HUES6 (cell line): ENCODE results near the gene PBRM1.

Experiments
- H3K27ac ChIP-seq: 2 replicates; pipeline ENCODE4 v1.7.0; 2013; ENCODE audit warnings: low read depth, mild to moderate bottlenecking, low read length, inconsistent platforms
- H3K27me3 ChIP-seq: 2 replicates; pipeline ENCODE4 v1.6.1; 2013; ENCODE audit warnings: low read length; ENCODE audit not compliant: control insufficient read depth, insufficient read depth
- H3K36me3 ChIP-seq: 2 replicates; pipeline ENCODE4 v1.6.1; 2013; ENCODE audit warnings: low read length; ENCODE audit not compliant: control insufficient read depth, insufficient read depth
- H3K4me1 ChIP-seq: 2 replicates; pipeline ENCODE4 v1.6.1; 2013; ENCODE audit warnings: low read length; ENCODE audit not compliant: control insufficient read depth, insufficient read depth
- H3K4me3 ChIP-seq: 2 replicates; pipeline ENCODE4 v1.5.1; 2013; ENCODE audit warnings: low read depth, low read length
- H3K9ac ChIP-seq: one replicate; pipeline ENCODE4 v1.6.1; 2013; ENCODE audit warnings: mild to moderate bottlenecking, low read length
- H3K9me3 ChIP-seq: 2 replicates; pipeline ENCODE4 v1.6.1; 2013; ENCODE audit warnings: low read depth, low read length; ENCODE audit not compliant: control insufficient read depth, insufficient read depth

Gene PBRM1

DNA sequence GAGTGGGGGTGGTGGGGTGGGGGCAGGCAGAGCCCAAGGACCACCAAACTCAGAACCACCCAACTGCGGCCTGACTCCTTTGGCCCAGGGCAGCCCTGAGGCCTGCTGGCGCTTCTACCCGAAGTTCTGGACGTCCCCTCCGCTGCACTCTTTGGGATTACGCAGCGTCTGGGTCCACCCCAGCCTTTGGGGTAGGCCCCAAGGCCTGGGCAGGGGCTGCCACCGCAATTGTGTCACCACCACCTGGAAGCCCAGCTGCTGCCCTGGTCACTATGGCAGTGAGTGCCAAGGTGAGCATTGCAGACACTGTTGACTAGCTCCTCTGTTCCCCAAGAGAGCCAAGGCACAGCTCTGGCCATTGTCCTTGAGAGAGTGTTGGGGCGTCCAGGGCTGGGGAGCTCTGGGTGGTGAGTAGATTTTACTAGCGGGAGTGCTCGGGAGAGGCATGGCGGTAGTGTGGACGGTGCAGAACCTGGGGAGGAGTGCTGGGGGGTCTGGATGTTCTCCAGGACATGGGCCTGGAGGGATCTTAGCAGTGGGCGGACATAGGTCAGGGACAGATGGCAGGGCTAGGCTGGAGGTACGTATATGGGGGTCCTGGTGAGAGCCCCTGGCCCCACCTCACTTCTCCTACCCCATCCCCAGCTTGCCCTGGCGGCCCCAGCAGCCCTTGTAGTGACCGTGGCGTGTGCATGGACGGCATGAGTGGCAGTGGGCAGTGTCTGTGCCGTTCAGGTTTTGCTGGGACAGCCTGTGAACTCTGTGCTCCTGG lies 164.8 kb downstream of the PBRM1 start:
- H3K4me3 ChIP-seq: no peak overlapping the region
- peaks cover 9% of the 10 kb centered on the region; the same call in 1 of the 2 replicates for H3K27me3 ChIP-seq
- H3K36me3 ChIP-seq: peaks cover 35% of the 10 kb centered on the region
- no peaks in the 10 kb centered on the region for H3K9me3 ChIP-seq
- no peak overlapping the region for H3K27ac ChIP-seq
- peaks cover 7% of the 10 kb centered on the region for H3K4me1 ChIP-seq
- no peak overlapping the region for H3K9ac ChIP-seq

DNA sequence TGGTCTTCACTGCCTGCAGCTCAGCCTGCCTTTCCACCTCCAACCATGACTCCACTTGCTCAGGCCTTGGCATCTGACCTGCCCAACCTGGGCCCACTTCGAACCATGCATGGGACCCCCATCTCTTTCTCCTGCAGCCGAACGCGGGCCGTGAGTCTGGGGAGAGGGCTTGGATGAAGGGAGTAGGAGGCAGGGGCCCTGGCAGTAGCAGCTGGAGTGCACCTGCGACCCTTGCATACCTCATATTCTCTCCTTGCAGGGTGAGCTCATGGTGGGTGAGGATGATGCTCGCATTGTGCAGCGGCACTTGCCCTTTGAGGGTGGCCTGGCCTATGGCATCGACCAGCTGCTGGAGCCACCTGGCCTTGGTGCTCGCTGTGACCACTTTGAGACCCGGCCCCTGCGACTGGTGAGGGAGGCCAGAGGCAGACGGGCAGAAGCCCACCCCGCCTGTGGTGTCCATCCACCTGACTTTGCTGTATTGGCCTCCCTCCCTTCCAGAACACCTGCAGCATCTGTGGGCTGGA lies 165.5 kb downstream of the PBRM1 start:
- H3K9me3 ChIP-seq: no peaks in the 10 kb centered on the region
- H3K4me1 ChIP-seq: peaks cover 7% of the 10 kb centered on the region
- no peak overlapping the region for H3K4me3 ChIP-seq
- H3K27ac ChIP-seq: no peak overlapping the region
- no peak overlapping the region for H3K9ac ChIP-seq
- peaks cover 28% of the 10 kb centered on the region for H3K36me3 ChIP-seq
- H3K27me3 ChIP-seq: peaks cover 9% of the 10 kb centered on the region; the same call in 1 of the 2 replicates

DNA sequence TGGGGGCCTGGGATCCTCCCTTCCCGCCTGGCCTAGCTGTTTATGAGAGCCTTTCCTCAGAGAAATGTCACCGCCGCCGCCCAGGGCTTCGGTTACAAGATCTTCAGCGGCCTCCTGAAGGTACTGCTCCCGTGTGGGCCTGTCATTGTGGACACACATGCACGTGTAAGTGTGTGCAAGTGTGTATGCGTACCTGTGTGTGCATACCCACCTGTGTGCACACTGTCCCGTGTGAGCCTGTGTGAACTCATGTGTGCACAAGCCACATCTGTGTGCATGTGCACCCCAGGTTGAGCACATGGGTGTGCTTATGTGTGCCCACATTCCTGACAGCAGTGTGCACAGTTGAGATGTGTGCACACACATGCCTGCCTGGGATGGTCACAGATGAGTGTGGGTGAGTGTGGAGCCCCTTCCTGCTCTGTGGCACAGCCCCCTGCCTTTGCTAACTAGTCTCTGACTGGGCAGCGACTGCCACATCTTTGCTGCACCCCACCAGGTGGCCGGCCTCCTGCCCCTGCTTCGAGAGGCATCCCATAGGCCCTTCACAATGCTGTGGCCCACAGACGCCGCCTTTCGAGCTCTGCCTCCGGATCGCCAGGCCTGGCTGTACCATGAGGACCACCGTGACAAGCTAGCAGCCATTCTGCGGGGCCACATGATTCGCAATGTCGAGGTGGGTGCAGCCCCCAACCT lies 166.1 kb downstream of the PBRM1 start:
- no peak overlapping the region for H3K9ac ChIP-seq
- H3K27ac ChIP-seq: no peak overlapping the region
- peaks cover 22% of the 10 kb centered on the region for H3K36me3 ChIP-seq
- H3K27me3 ChIP-seq: peaks cover 9% of the 10 kb centered on the region; the same call in 1 of the 2 replicates
- peaks cover 7% of the 10 kb centered on the region for H3K4me1 ChIP-seq
- H3K9me3 ChIP-seq: no peaks in the 10 kb centered on the region
- peak overlapping the region; percentile 53 for H3K4me3 ChIP-seq

DNA sequence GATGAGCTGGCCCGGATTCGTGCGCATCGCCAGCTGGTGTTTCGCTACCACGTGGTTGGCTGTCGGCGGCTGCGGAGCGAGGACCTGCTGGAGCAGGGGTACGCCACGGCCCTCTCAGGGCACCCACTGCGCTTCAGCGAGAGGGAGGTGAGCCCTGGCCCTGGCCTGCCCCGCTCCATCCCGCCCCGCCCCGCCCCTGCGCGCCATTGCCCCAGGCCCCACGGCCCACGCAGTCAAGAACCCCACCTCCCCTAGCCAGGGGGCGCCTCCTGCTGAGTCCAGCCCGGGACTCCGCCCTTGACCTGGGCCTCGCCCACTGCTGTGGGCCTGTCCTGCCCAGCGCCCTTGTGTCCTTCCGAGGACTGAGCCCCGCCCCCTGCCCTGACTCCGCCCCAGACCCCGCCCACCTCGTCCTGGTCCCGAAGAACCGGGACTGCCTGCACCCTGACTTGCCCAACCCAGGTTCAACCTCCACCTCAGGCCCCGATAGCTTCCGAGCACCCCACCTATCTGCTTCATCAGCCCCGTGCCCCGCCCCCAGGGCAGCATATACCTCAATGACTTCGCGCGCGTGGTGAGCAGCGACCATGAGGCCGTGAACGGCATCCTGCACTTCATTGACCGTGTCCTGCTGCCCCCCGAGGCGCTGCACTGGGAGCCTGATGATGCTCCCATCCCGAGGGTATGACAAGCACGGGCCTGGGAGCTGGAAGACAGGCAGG lies 166.8 kb downstream of the PBRM1 start:
- peak overlapping the region; percentile 53 for H3K4me3 ChIP-seq
- H3K9me3 ChIP-seq: no peaks in the 10 kb centered on the region
- H3K27me3 ChIP-seq: peaks cover 9% of the 10 kb centered on the region; the same call in 1 of the 2 replicates
- H3K9ac ChIP-seq: no peak overlapping the region
- peaks cover 15% of the 10 kb centered on the region for H3K36me3 ChIP-seq
- H3K27ac ChIP-seq: no peak overlapping the region
- H3K4me1 ChIP-seq: peaks cover 7% of the 10 kb centered on the region

DNA sequence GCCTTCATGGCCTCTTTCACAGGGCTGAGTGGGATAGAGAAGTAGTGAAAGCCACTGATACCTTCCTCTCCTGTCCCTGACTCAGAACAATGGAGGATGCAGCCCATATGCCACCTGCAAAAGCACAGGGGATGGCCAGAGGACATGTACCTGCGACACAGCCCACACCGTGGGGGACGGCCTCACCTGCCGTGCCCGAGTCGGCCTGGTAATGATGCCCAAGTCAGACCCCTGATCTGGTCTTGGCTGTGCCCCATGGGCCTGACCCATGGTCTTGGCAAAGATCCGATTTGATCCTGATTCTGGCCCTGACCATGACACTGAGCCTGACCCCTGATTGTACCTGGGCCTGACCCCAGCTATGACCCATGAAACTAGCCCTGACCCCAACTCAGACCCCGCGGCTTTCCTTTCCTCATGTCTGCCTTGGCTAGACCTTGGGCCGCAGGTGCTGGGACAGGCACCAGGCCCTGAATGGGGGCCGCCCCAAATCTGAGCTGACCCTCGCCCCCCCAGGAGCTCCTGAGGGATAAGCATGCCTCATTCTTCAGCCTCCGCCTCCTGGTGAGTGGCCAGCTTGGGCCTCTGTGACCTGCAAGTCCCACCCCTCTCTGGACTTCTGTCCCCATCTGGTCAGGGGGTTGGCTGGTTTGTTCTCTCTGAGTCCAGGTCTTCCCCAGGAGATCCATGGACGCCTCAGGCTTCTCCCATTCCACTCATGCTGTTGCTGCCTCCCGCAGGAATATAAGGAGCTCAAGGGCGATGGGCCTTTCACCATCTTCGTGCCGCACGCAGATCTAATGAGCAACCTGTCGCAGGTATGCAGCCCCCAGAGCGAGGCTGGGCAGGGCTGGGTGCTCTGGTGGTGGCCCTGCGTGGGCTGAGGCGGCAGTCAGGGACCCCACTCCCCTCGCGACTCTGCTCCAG lies 167.7 kb downstream of the PBRM1 start:
- no peaks in the 10 kb centered on the region for H3K9me3 ChIP-seq
- peaks cover 9% of the 10 kb centered on the region; the same call in 1 of the 2 replicates for H3K27me3 ChIP-seq
- H3K9ac ChIP-seq: no peak overlapping the region
- peaks cover 7% of the 10 kb centered on the region for H3K4me1 ChIP-seq
- no peak overlapping the region for H3K27ac ChIP-seq
- peak overlapping the region; percentile 53 for H3K4me3 ChIP-seq
- H3K36me3 ChIP-seq: 0 out of 2 replicates have a peak, but pooled peaks cover 7% of the 10 kb centered on the region

DNA sequence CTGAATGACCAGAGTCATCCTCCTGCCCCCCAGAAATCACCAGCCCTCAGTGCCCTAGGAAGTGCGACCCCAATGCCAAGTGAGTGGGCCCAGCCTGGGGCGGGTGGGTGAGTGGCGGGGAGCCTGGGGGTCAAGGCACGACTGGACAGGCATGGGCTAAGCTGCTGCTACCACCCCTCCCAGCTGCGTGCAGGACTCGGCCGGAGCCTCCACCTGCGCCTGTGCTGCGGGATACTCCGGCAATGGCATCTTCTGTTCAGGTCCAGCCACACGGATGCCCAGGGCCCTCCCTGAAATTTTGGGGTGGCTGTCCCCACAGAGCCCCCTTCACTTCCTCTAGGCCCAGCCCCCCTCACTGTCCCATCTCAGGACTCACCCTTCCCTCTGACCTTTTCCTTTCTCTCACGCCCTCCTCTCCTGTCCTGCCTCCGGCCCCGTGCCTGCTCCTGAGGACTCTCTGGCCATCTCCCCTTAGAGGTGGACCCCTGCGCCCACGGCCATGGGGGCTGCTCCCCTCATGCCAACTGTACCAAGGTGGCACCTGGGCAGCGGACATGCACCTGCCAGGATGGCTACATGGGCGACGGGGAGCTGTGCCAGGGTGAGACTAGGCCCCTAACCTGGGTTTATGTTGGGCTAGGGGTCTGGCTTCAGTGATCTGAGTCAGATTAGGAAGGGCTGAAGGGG lies 169.1 kb downstream of the PBRM1 start:
- Histone ChIP-seq H3K4me1 (peaks cover 14% of the 10 kb centered on the region), H3K27ac (no peak overlapping the region), H3K27me3 (peaks cover 9% of the 10 kb centered on the region; the same call in 1 of the 2 replicates), H3K36me3 (no peaks in the 10 kb centered on the region), H3K9me3 (no peaks in the 10 kb centered on the region), H3K4me3 (no peak overlapping the region), H3K9ac (no peak overlapping the region)

DNA sequence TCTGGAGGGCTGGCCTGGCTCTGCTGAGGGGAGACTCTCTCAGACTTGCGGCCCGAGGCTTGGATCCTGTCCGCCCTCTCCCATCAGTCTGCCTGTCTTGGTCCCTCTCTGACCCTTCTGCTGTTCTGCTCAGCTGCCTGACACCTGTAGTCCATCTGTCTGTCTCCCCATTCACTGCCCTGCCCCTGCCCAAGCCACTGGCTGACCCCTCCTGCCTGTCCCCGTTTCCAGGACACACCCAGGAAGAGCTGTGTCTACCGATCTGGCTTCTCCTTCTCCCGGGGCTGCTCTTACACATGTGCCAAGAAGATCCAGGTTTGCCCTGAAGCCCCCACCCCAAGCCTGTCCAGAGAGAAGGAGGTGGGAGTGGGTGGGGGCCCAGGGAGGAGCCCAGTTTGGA lies 170.5 kb downstream of the PBRM1 start:
- Histone ChIP-seq H3K9ac (no peak overlapping the region), H3K36me3 (no peaks in the 10 kb centered on the region), H3K27me3 (peaks cover 9% of the 10 kb centered on the region; the same call in 1 of the 2 replicates), H3K9me3 (no peaks in the 10 kb centered on the region), H3K4me3 (no peak overlapping the region), H3K27ac (no peak overlapping the region), H3K4me1 (peaks cover 14% of the 10 kb centered on the region)

DNA sequence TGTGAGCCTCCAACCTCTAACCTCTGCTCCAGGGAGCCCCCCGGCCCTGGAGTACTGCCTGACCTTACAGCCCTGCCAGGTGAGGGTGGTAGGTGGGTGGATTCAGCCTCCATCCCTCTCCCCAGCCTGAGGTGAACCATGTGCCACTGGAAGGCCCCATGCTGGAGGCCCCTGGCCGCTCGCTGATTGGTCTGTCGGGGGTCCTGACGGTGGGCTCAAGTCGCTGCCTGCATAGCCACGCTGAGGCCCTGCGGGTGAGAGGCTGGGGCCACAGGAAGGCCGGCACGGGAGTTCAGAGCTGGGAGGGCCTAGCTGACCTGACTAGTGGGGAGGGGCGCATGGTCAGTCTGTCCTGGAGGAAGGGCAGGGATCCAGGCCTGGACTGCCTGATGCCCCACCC lies 171.1 kb downstream of the PBRM1 start:
- H3K9ac ChIP-seq: no peak overlapping the region
- H3K9me3 ChIP-seq: no peaks in the 10 kb centered on the region
- H3K36me3 ChIP-seq: no peaks in the 10 kb centered on the region
- H3K4me3 ChIP-seq: no peak overlapping the region
- H3K27ac ChIP-seq: no peak overlapping the region
- peaks cover 9% of the 10 kb centered on the region; the same call in 1 of the 2 replicates for H3K27me3 ChIP-seq
- H3K4me1 ChIP-seq: peaks cover 14% of the 10 kb centered on the region

DNA sequence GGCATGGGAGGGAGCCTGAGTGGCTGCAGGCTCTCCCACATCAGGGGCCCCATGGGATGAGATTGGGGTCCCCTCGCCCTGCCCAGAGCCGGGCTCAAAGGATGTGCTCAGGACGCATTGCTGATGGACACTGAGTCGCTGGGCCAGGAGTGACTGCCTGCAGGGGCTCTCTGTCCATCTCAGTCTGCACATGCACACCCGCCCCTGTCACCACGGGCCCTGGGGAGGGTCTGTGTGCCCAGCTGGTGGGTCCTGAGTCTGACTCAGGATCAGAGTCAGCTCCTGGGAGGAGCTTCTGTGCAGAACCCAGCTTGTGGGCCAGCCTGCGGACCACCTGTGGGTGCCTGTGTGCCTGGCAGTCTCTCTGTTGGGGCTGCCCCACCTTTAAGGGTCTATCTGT lies 172.4 kb downstream of the PBRM1 start:
- no peak overlapping the region for H3K9ac ChIP-seq
- peaks cover 8% of the 10 kb centered on the region for H3K4me1 ChIP-seq
- H3K9me3 ChIP-seq: no peaks in the 10 kb centered on the region
- peaks cover 6% of the 10 kb centered on the region; the same call in 1 of the 2 replicates for H3K27me3 ChIP-seq
- no peaks in the 10 kb centered on the region for H3K36me3 ChIP-seq
- no peak overlapping the region for H3K27ac ChIP-seq
- H3K4me3 ChIP-seq: no peak overlapping the region
